Activated naive CD8-positive, alpha-beta T cell treated with anti-CD3 and anti-CD28 coated beads for 36 hours (primary cell): ENCODE data around the gene CLEC2B. TPM values are rescaled to one million over a fixed set of nuclear protein-coding genes. Genes with fewer than 3 reads are reported as not detected.

Source experiments
- DNase-seq: peaks from one replicate; pipeline ENCODE4 v3.0.0; 2021
- H3K27ac Mint-ChIP-seq: one replicate; pipeline ENCODE4 v1.8.0; 2022; ENCODE audit warnings: mild to moderate bottlenecking, moderate library complexity, mixed read lengths
- H3K27me3 Mint-ChIP-seq: one replicate; pipeline ENCODE4 v1.8.0; 2022; ENCODE audit warnings: mild to moderate bottlenecking, mixed read lengths
- H3K36me3 Mint-ChIP-seq: one replicate; pipeline ENCODE4 v1.8.0; 2021; ENCODE audit warnings: mild to moderate bottlenecking, mixed read lengths
- H3K4me1 Mint-ChIP-seq: one replicate; pipeline ENCODE4 v1.8.0; 2021; ENCODE audit warnings: mixed read lengths
- H3K4me3 Mint-ChIP-seq: one replicate; pipeline ENCODE4 v1.8.0; 2022; ENCODE audit warnings: mild to moderate bottlenecking, moderate library complexity, mixed read lengths
- H3K9me3 Mint-ChIP-seq: one replicate; pipeline ENCODE4 v1.8.0; 2022; ENCODE audit warnings: mixed read lengths
- total RNA-seq, 2 experiments: library from RNA; stranded (reverse); gene quantifications; one replicate each; pipeline ENCODE4 v1.2.3, GENCODE V29; 2021

The CLEC2B gene
- total RNA-seq, 2 experiments from 2014 or later = 21.1 to 25.6 TPM

DNA sequence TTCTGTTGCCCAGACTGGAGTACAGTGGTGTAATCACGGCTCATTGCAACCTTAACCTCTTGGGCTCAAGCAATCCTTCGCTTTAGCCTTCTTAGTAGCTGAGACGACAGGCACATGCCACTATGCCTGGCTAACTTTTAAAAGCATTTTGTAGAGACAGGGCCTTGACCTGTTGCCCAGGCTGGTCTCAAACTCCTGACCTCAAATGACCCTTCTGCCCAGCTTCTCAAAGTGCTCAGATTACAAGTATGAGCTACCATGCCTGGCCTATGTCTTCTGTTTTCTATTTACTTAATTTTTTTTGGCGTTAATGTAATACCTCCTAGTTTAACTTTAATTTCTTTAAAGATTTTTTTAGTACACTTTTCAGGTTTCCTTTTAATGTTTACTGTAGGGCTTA is 62.4 kb downstream of the CLEC2B start:
- no peak for DNase-seq
- H3K4me3 Mint-ChIP-seq = no peak overlapping the region
- H3K9me3 Mint-ChIP-seq = no peaks in the 10 kb centered on the region
- H3K27ac Mint-ChIP-seq = no peak overlapping the region
- H3K36me3 Mint-ChIP-seq = no peaks in the 10 kb centered on the region
- peaks cover 5% of the 10 kb centered on the region for H3K27me3 Mint-ChIP-seq
- H3K4me1 Mint-ChIP-seq = peaks cover 4% of the 10 kb centered on the region

DNA sequence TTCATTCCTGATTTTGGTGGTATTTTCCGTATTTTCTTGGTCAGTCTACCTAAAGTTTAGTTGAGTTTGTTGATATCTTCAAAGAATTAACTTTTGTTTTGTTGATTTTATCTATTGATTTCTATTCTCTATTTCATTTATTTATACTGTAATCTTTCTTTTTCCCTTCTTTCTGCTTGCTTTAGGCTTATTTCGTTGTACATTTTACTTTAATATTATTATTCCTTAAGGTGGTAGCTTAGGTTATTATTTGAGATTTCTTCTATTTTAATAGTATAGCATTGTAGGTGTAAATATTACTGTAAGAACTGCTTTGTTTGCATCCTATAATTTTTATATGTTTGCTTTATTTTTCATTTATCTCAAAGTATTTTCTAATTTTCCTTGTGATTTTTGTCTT is 63.3 kb downstream of the CLEC2B start:
- no peak overlapping the region for H3K27ac Mint-ChIP-seq
- no peak for DNase-seq
- H3K4me1 Mint-ChIP-seq = peaks cover 4% of the 10 kb centered on the region
- no peaks in the 10 kb centered on the region for H3K36me3 Mint-ChIP-seq
- H3K27me3 Mint-ChIP-seq = no peaks in the 10 kb centered on the region
- no peak overlapping the region for H3K4me3 Mint-ChIP-seq
- H3K9me3 Mint-ChIP-seq = peaks cover 1% of the 10 kb centered on the region

Other genes starting within 250 kb of the CLEC2B start
- gene CLEC2D, start 199.6 kb downstream of the CLEC2B start, total RNA-seq = 100 to 1,000 TPM; 270 to 290 TPM
- 1 to 10 TPM; 6.4 to 7.0 TPM for gene CLECL1, start 136.3 kb downstream of the CLEC2B start, total RNA-seq
- gene CD69, start 108.5 kb downstream of the CLEC2B start, total RNA-seq = 100 to 1,000 TPM; 143 to 152 TPM
- not detected for gene KLRF1, start 41.9 kb downstream of the CLEC2B start, total RNA-seq
- gene KLRF2, start 12.1 kb upstream of the CLEC2B start, total RNA-seq = not detected
- gene CLEC2A, start 63.0 kb upstream of the CLEC2B start, total RNA-seq = not detected
- gene CLEC12A, start 102.1 kb upstream of the CLEC2B start, total RNA-seq = under 1 TPM; 0.14 TPM
- not detected for gene CLEC1B, start 129.8 kb upstream of the CLEC2B start, total RNA-seq
- gene CLEC12B, start 141.3 kb upstream of the CLEC2B start, total RNA-seq = not detected
- not detected for gene CLEC9A, start 161.3 kb upstream of the CLEC2B start, total RNA-seq
- gene CLEC1A, start 229.6 kb upstream of the CLEC2B start, total RNA-seq = not detected